NCI-H345 treated with DMSO at 0.1 percent for 48 hours (cell line): ENCODE results near the gene SFSWAP.
"Not testable (repeated sequence)": the region's sequence is repeated elsewhere in the genome, so short reads cannot be mapped to it uniquely, and the experiment has no call there.

ENCODE experiments used
- DNase-seq: peaks from one replicate; lab custom pipeline; 2025; ENCODE audit not compliant: unreplicated experiment; lab: John Stamatoyannopoulos, UW

Gene SFSWAP

DNA sequence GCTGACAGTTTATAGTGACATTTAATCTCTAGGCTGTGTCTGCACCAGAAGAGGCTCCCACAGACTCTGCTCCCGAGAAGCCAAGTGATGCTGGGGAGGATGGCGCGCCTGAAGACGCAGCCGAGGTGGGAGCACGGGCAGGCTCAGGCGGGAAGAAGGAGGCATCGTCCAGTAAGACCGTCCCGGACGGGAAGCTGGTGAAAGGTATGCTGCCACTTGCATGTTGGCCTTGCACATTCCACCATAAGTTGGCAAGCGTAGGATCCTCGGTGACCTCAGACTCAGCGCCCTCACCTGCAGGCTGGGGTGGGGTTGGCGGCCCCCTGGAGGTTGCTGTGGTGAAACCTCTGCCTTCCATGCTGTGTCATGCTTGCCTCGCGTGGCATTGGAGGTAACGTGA, 45.6 kb downstream of the SFSWAP start:
- no peak for DNase-seq

DNA sequence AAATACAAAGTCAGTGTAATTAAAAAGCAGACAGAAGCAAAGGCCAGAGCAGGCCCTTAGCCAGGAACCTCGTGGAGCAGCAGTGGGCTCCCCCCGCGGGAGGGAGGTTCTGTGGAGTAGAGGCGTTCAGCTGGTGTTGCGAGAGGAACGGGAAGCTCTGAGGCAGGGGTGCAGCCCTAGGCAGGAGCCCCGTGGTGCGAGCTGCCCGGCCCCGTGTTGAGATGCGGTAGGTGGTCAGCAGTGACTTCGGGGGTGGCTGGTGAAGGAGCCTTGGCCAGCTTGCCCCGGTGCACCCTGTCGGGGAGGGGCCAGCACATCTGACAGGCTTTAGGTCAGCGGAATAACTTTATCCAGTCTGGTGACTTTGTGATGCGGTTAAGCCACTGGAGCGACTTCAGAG, 46.2 kb downstream of the SFSWAP start:
- DNase-seq = no peak

DNA sequence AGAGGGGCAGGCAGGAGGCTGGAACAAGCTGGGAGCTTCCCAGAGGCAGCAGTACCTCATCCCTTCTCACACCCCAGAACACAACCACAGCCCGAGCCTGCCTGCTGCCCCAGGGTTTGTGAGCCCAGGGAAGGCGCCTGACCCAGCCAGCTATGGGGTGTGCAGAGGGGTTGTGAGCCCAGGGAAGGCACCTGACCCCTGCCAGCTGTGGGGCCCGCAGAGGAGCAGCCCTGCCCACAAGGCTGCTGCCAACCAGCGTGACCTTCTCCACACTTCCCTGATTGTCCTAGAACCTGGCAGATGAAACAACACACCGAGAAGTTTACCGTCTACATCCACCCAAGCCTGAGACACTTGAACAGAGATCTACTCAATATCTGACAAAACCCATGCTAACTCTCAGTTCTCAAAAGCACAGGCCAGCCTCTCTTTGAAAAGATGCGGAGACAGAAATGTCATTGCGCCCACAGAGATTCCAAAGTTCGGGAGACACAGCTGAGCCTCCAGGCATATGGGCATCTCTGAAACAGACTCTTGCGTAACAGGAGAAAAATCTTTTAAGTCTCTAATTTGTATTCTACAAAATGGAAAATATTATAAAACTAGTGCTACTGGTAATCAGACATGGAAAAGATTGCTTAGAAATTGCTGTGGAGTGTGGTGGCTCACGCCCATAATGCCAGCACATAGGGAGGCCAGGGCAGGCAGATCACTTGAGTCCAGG, 47.3 kb downstream of the SFSWAP start:
- no peak for DNase-seq

DNA sequence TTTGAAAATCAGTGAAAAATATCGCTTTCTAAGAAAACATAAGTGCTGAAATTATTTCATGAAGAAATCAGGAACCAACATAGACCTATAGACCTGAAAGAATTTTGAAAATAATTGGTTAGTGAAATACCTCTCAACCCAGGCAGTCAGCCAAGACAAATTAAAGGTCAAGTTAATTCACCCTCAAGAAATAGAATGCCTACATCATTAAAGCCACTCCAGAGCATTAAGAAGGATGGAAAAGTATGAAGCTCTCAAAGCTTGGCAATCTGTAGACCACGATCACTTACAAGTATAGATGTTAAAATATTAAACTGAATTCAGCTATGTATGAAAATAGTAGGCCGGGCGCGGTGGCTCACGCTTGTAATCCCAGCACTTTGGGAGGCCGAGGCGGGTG, 48.3 kb downstream of the SFSWAP start:
- no peak for DNase-seq

DNA sequence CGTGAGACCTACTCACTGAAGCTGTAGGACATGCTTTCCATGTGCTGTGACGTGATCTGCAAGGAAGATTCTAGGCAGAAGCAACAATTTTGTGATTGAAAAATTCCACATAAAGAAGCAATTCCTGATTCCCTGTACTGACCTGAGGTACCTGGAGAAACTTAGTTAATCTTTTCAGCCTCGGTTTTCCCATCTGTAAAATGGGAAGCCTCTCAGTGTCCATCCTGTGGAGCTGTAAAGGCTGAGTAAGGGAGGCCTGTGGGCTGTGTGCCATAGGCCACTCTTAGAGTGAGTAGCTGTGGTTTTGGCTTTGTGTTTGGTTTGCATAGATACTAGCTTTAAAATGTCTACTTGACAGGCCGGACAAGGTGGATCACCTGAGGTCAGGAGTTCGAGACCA, 50.7 kb downstream of the SFSWAP start:
- no peak for DNase-seq

DNA sequence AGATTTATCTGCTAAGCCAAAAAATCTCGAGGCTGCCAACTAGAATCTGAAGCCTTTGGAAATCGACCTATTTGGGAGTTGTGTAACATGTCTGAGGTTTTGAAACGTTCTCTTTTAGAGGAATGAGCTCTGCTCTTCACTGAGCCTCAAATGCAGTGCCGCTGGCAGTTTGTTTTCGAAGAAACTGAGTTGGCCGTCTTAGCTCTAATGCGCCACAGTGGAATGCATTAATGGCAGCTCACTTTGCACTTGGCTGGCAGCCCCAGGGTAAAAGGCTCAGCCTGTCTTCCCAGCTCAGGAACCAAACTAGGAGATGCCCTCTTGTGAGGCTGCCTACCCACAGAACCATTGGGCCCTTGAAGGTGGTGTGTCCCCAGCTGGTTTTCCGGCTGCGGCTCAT, 53.8 kb downstream of the SFSWAP start:
- no peak for DNase-seq

DNA sequence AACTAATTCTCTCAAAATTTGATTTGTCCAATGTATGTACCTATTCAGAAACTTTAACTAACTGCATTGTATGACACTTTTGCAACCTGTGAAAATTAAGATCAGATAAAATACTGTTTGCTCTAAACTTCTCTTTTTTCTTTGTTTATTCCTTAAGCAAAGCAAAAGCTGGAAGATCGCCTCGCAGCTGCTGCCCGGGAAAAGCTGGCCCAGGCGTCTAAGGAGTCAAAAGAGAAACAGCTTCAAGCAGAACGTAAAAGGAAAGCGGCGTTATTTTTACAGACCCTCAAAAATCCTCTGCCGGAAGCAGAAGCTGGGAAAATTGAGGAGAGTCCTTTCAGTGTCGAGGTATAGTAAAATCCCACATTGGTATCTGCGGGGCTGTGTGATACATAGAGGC, 55.1 kb downstream of the SFSWAP start:
- no peak for DNase-seq

DNA sequence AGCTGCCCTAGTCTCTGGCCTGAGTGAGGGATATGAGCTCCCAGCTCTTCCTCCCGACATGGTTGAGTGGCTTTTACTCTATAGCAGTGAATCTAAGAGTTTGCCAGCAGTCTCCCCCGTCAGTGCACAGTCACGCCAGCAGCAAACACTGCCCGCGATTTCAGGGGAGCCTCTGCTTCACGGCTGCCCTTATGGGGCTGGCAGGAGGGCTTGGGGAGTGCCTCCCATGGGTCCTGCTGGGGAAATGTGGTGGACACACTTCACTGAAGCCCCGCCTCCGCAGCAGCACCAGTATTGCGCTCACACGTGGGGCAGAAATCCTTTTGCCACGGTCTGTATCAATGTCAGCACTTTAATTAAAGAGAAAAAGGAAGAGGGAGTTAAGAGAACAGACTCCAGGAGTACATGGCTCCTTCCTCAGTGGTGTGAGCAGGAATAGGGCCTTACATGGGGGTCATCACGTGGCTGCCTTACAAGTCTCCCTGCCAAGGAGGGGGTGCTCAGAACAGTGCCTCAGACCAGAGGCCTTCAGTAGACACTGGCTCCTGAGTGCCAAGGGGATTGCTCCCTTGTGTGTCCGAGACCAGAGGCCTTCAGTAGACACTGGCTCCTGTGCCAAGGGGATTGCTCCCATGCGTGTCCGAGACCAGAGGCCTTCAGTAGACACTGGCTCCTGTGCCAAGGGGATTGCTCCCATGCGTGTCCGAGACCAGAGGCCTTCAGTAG, 55.7 kb downstream of the SFSWAP start:
- no peak for DNase-seq

DNA sequence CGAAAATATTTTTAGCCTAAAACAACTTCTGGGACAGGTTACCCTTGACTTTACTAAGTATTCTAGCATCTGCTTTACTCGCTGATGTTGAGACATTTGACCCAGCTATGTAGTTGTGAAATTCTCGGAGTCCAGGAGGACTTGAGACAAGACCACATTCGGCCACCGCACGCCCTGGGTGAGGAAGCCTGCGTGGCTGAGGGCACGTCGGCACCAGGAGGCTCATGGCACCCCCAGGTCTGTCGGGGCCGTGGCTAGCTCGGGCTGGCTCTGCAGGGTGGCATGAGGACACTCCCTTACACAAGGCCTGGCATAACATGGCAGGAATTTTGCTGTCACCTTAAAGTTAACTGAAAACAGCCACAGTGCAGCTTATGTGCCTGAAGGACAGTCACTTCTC, 59.2 kb downstream of the SFSWAP start:
- no peak for DNase-seq

DNA sequence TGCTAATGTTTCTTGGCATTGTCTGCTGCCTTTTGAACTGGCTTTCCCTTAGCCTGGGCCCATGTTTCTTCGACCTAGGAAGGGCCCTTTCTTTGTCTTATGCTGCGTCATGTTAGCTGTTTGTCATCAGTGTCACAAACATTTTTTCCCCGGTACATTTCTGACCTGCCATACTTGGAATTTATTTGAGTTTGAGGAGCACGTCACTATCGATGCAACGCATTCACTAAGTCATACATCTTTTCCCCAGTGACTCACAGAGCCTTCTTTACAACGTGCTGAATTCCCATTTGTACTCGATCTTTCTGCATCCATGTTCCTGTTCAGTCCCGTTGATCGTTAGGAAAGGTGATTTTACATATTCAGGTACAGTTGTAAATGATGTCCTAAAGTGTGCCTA, 61.1 kb downstream of the SFSWAP start:
- DNase-seq = no peak

DNA sequence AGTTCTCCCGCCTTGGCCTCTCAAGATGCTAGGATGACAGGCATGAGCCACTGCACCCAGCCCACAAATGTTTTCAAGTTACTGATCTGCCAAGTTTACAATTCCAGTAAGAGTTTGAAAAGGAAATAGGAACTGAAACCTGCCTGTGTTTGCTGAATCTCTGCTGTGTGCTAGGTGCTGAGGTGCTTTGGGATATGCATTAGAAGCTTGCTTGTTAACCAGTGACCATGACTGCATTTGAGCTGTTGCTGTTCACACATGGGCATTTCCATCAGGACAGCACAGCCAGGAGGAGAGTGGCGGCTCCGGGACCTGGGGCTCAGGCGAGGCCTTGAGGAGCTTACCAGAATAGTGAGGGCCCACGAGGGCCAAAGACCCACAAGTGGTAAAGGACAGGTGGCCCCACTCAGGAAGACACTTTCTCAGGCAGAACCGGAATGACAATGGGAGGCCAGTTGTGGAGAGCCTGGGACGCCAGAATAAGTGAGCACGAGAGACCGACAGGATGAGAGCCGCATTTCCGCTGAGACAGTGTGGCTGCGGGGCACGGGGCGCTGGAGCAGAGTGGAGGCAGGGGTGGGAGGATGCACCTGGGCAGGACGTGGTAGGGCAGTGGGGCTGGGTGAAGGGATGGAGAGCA, 62.8 kb downstream of the SFSWAP start:
- DNase-seq = no peak

DNA sequence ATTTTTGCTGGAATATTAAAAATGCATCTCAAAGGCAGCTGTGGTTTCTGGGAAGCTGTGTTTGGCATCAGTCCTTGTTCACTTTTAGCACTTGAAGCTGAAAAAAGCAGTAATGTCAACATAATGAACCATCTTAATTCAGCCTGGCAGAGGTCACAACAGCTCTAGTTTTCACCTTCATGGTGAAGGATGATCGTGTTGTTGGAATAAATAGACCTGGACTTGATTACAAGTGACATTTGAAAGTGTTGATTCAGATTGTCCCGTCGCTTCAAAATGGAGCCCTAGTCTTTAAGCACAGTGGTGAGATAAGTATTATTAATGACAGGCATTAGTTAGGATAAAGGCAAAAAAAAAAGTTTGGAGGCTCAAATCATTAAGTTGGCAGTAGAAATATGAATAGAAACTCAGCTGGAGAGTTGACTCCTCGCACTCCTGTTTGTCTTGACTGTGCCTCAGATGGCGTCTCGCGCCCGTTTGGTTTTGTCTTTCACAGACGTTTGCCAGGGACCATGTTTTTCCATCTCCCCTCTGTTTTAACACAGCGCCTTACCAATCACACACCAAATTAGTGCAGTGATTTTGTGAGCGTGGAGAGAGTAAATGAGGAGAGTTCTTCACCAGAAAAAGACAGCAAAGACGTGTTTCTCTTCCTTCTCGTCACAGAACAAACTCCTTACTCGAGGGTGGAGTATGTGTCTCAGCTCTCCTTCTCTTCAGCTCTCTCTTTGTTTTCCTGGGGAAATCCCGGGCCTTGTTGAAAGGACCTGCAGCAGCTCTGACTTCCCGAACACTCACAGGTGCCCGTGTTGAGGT, 63.9 kb downstream of the SFSWAP start:
- no peak for DNase-seq

DNA sequence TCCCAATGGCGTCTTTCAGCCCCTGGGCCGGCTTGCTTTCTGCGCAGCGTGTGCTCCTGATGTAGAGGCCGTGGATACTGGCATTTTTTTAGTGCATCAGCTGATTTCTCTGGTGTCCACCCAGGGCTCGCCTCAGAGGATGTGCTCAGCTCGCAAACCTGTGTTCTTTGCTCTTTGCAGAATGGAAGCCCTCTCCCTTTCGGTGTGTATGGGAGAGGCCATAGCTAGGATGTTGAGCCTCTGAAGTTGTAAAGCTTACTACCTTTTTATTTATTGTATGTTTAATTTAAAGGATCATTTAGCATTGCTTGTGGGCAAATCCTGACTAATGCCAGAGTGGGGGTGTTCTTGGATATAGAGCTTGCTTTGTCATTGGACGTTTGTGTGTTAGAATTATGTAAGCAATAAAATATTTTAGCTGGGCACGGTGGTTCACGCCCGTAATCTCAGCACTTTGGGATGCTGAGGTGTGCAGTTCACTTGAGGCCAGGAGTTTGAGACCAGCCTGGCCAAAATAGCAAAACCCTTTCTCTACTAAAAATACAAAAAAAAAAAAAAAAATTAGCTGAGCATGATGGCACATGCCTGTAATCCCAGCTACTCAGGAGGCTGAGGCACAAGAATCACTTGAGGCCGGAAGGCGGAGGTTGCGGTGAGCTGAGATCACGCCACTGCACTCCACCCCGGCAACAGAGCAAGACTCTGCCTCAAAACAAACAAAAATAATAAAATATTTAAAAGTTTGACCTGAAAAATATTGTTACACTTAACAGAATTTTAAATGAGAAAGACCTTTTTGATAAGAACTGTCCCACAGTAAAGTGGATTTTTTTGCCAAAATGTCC, 64.7 kb downstream of the SFSWAP start:
- DNase-seq = no peak

DNA sequence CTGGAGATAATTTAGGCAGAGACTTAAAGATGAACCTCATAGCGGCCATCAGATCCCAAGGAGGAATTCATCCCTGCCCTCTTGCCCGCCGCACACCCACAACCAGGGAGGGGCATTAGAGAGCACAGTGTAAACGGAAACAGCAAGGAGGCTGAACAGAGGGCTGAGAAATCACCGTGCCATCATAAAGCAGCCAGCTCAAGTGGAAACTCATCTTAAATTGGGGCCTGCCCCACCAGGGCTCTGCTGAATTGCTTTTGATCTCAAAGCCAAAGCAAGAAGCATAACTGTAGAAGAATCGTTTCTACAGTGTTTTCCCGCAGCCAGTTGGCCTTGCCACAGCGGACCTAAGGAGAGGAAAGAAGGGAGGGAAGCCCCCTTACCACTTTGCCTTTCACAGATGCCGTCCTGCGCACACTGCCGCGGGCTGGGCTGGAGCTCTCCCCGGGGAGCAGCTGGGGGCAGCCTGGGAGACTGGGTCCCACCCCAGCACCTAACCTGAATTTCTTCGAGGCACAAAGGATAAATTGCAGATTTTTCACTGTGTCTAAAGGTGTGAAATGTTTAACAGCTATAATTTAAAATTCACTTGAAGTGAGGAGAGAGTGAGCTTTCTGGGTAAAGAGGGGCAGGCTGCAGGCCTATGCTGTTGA, 65.5 kb downstream of the SFSWAP start:
- no peak for DNase-seq

DNA sequence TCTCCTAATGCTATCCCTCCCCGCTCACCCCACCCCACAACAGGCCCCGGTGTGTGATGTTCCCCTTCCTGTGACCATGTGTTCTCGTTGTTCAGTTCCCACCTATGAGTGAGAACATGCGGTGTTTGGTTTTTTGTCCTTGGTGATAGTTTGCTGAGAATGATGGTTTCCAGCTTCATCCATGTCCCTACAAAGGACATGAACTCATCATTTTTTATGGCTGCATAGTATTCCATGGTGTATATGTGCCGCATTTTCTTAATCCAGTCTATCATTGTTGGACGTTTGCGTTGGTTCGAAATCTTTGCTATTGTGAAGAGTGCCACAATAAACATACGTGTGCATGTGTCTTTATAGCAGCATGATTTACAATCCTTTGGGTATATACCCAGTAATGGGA, 66.4 kb downstream of the SFSWAP start:
- DNase-seq = not testable (repeated sequence)

DNA sequence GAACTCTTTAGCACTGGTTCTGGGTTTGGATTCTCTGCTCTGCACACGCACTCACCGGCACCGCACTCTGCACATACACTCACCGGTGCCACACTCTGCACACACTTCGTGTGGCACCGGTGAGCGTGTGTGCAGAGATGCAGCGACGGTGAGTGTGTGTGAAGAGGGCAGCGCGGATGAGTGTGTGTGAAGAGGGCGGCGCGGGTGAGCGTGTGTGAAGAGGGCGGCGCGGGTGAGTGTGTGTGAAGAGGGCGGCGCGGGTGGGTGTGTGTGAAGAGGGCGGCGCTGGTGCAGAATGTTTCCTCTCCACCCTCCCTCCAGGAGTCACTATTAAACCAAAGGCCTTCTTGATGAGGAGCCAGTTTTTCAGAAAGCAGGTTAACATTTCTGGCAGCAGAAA, 68.1 kb downstream of the SFSWAP start:
- no peak for DNase-seq

DNA sequence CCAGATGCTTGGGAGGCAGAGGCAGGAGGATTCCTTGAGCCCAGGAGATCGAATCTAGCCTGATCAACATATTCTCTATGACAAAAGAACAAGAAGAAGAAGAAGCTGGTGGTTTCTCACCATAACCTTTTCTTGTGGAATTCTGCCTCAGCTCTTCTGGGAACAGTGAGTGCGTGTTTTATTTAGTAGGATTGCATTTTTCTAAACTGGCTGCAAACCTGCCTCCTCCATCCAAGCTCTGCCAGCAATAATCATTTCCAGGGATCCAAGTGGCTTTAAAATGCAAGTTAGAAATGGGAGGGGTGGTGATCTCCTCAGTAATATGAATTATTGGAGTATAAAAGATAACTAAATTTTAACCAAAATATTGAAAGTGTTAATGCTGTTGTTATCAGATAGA, 71.2 kb downstream of the SFSWAP start:
- no peak for DNase-seq

DNA sequence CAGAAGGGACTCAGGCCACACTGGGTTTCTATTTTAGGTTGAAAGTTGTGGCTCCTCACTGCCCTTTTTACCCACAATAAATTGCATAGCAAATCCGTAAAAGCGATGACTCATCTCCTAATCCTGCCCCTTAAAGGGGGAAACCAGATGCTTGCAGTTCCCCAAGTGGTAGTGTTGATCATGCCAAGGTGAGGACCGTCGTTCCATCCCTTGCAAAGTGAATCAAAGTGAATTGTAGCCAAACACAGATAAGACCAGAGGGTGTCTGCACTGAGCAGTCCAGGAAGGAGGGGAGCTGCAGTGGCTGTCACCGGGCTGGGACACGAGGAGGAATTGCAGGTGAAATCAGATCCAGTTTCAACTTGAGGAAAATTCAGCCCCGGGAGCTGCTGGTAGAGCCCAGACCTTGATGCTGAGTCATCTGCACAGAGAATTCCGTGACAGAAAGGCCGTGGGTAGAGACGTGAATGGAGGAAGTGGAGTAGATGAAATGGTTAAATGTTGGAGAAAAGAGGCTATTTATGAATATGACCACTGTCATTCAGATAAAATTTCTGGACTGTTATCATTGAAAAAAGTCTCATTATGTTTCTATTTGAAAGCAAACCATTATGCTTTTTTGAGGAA, 73.1 kb downstream of the SFSWAP start:
- DNase-seq = no peak

DNA sequence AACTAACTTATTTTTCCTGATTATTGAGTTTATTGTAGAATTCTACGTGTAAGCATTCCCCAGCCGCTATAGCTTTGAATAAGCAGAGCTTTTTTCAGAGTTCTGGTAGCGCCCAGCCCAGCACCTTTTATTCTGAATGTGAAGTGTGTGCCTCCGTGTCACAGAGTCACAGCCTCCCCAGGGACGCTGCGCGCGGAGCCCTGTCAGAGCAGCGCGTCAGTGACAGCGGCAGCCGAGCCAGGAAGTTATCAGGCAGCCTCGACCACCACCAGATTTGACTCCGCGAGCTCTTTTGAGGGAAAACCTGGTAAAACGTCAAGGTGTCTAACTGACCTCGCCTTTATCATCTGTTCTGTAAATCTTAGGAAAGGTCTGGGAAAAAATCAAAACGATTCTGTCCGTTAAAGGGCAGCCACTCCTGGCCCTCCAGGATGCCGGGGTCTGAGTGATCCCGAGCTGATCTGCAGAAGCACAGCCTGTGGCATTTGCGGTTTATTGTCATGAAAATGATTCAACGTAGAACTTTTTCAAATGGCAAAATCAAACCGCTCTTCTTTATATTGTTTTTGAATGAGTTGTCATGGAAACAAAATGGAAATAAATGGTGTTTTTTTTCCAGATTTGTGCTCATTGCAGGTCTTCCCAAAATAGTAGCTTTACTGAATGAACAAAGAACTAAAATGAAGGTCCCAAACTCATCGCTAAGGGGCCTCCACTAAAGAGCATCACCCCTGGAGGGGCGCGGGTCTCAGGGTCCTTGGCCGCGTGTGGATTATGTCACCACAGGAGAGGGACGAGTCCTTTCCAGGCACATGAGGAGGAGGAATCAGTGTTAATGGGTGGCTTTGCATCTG, 74.2 kb downstream of the SFSWAP start:
- DNase-seq = no peak
